Lower leg skin (tissue), 4 donors: ENCODE data around the gene LRP6. TPM values are rescaled to one million over a fixed set of nuclear protein-coding genes. Genes with fewer than 3 reads are reported as not detected.

Source experiments
- DNase-seq, 2 donors: peaks; one replicate each; pipeline ENCODE4 v3.0.0-alpha.2; 2019; ENCODE audit warnings: low spot score in 2 of 2
- H3K4me3 ChIP-seq: fragments of 200-600 bp; sonication (generic); 2 replicates; pipeline ENCODE4 v1.5.1; 2017; ENCODE audit warnings: mild to moderate bottlenecking, low read depth; ENCODE audit not compliant: poor library complexity, severe bottlenecking
- CTCF ChIP-seq, 3 donors: fragments of 450-650 bp; IDR thresholded peaks; one replicate each; pipeline ENCODE4 v1.5.1; 2016; ENCODE audit warnings: antibody characterized with exemption in 3 of 3, mild to moderate bottlenecking in 3 of 3, moderate library complexity in 2 of 3
- POLR2A ChIP-seq, 2 donors: fragments of 450-650 bp; IDR thresholded peaks; one replicate each; pipeline ENCODE4 v1.6.1; 2016 to 2017; ENCODE audit warnings: antibody characterized with exemption in 2 of 2, mild to moderate bottlenecking in 1 of 2, moderate library complexity in 1 of 2
- WGBS, 2 donors: methylation state at CpG; one replicate each; pipeline ENCODE4 v1.1.5; 2018; 5-methylcytosine and 5-hydroxymethylcytosine counted together
- intact Hi-C: fragments of 100-400 bp; cut with DNase I; formaldehyde crosslinking; loops from one replicate; pipeline ENCODE4 v1.15.0; 2023; ENCODE audit warnings: low total_unique reads
- total RNA-seq, 4 donors: library from RNA; depleted of rRNA; stranded (reverse); fragments of >200 nt; gene quantifications; one replicate each; pipeline ENCODE4 v1.1.0, GENCODE V29; 2016

LRP6 gene
- total RNA-seq, 4 donors from 2014 or later, result 19.6 to 37.3 (median 26.1) TPM

GRCh38 chr12:12297201-12297830, 30.5 kb upstream of the LRP6 start:
- WGBS, 2 donors, result 74 to 78% methylated on average over 8 of the region's 8 CpGs
- TF ChIP-seq CTCF (IDR thresholded peaks at IDR 0.05) (no peak), POLR2A (IDR thresholded peaks at IDR 0.05) (no peak)
- no peak for DNase-seq
- H3K4me3 ChIP-seq, result no peak overlapping the region
- intact Hi-C loops, result no loop called here

DNA sequence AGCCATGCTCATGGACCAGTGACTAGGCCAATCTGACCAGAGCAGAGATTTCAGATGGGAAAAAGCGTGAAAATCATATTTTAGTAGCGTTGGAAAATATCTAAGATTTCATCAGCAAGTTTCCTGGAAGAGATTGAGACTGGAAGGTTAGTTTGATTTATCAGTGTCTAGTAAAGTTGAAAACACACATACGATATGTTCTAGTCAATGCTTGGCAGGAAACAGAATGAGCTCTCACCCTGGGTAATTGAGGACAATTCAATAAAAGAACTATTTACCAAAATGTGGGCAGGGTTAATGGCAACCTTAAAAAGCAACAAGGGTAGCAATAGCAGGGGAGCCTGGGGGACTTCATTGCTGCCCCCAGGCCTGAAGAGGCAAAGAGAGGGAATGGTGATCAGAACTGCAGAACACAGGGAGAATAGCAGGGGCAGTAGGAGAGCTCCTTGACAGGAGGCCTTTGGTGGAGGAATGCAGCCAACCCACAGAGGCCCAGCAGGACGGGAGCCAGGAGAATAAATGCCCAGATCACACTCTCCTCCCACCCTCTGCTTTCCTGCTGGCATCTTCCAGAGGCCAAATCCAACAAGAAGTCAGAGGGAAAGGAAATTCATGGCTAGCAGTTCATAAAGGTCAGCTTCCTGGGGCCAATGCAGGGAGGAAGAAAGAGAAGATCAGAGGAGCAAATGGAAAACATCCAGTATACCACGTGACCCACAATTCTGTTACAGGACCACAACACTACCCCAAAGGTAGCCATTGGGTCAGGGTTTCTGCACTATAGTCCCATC, 27.6 kb upstream of the LRP6 start:
- no peak overlapping the region for H3K4me3 ChIP-seq
- TF ChIP-seq POLR2A (IDR thresholded peaks at IDR 0.05) (no peak), CTCF (IDR thresholded peaks at IDR 0.05) (no peak)
- intact Hi-C loops, result no loop called here
- no peak for DNase-seq
- 68 to 72% methylated on average over 5 of the region's 5 CpGs for WGBS, 2 donors

DNA sequence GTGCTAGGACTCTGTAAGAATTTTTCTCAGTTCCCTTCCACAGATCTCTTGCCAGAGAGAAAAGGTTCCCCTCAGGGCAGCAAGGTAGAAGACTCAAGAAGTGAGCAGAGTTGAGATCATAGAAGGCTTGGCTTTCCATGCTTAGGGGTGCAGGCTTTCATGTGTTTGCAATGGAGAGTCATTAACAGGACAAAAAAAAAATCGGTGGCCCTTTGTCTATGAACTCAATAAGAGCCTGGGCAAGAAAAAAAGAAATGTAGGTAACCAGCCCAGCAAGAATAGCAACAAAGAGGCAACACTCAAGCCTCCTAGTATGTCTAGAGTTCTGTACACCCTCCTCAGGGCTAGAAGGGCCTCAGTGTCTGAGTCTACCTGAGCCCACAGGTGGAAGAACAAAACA, 23.4 kb upstream of the LRP6 start:
- DNase-seq, result no peak

GRCh38 chr12:12286441-12286840, 19.6 kb upstream of the LRP6 start:
- 96 to 97% methylated on average over 5 of the region's 5 CpGs for WGBS, 2 donors

More for the DNA sequence above, 23.4 kb upstream of the LRP6 start:
- intact Hi-C loops, result no loop called here
- TF ChIP-seq POLR2A (IDR thresholded peaks at IDR 0.05) (no peak), CTCF (IDR thresholded peaks at IDR 0.05) (no peak)
- H3K4me3 ChIP-seq, result no peak overlapping the region
- WGBS, 2 donors, result 40 to 52% methylated on average over 1 of the region's 1 CpG

DNA sequence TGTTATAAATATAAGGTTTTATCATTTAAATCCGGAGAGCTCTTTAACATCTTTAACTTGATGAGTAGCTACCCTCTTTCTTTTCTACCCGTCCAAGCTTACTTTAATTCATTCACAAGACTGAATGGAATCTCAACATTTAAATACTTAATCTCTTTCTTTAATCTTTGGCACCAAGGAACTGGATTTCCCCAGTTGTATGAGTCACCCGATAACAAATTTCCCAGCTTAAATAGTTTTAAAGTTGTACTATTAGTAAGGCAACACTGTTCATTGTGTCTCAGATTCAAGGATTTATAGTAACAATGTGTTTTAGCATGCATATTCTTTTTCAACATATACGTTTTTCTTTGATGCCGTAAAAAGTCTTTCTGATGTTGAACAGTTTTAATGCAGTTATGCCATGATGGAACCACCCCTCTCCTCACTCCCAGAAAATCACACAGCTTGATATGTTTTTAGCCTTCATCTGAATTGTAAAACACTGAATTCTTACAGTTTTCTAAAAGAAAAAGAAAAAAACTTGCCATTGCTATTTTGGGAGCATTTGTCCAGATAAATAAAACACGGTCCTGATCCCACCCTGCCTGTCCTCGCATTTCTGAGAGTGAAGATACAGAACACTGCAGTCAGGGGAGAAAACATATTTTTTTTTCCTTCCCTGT, 16.0 kb upstream of the LRP6 start:
- TF ChIP-seq POLR2A (IDR thresholded peaks at IDR 0.05) (no peak), CTCF (IDR thresholded peaks at IDR 0.05) (no peak)
- DNase-seq, result no peak
- WGBS, 2 donors, result 29 to 34% methylated on average over 7 of the region's 7 CpGs
- intact Hi-C loops, result no loop called here
- no peak overlapping the region for H3K4me3 ChIP-seq

More at GRCh38 chr12:12286441-12286840, 19.6 kb upstream of the LRP6 start:
- H3K4me3 ChIP-seq, result no peak overlapping the region
- intact Hi-C loops, result no loop called here
- no peak for DNase-seq
- no peak for TF ChIP-seq POLR2A (IDR thresholded peaks at IDR 0.05)
- TF ChIP-seq CTCF (IDR thresholded peaks at IDR 0.05), result no peak
